ENCODE measurements around the gene CHAF1B.
"Not testable (repeated sequence)": the region's sequence is repeated elsewhere in the genome, so short reads cannot be mapped to it uniquely, and the experiment has no call there.

CHAF1B gene

GRCh38 chr21:36395353-36396111 is 10.3 kb downstream of the CHAF1B start:
- TF ChIP-seq, protein P1, sequence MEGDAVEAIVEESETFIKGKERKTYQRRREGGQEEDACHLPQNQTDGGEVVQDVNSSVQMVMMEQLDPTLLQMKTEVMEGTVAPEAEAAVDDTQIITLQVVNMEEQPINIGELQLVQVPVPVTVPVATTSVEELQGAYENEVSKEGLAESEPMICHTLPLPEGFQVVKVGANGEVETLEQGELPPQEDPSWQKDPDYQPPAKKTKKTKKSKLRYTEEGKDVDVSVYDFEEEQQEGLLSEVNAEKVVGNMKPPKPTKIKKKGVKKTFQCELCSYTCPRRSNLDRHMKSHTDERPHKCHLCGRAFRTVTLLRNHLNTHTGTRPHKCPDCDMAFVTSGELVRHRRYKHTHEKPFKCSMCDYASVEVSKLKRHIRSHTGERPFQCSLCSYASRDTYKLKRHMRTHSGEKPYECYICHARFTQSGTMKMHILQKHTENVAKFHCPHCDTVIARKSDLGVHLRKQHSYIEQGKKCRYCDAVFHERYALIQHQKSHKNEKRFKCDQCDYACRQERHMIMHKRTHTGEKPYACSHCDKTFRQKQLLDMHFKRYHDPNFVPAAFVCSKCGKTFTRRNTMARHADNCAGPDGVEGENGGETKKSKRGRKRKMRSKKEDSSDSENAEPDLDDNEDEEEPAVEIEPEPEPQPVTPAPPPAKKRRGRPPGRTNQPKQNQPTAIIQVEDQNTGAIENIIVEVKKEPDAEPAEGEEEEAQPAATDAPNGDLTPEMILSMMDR (IDR thresholded peaks at IDR 0.05) = no peak
- H3K27ac ChIP-seq = no peak overlapping the region

GRCh38 chr21:36396325-36396724 is 11.1 kb downstream of the CHAF1B start:
- TF ChIP-seq, protein P1 (IDR thresholded peaks at IDR 0.05) = no peak
- Histone ChIP-seq H2AFZ (no peak overlapping the region), H3K4me3 (ENCODE audit: low read depth, low read length) (no peak overlapping the region), H3K27ac (no peak overlapping the region), H3K4me2 (ENCODE audit: low read length) (no peak overlapping the region), H3K27me3 (ENCODE audit: control insufficient read depth, insufficient read depth, low read length) (no peaks in the 10 kb centered on the region), H3K36me3 (ENCODE audit: control insufficient read depth, insufficient read depth, low read length) (no peaks in the 10 kb centered on the region), H3K9me3 (ENCODE audit: control insufficient read depth, low read length) (no peaks in the 10 kb centered on the region), H3K9ac (no peak overlapping the region), H3K79me2 (no peaks in the 10 kb centered on the region), H3K4me1 (no peaks in the 10 kb centered on the region)

More at GRCh38 chr21:36395353-36396111, 10.3 kb downstream of the CHAF1B start:
- Histone ChIP-seq H3K4me2 (ENCODE audit: low read length) (no peak overlapping the region), H3K36me3 (ENCODE audit: control insufficient read depth, insufficient read depth, low read length) (no peaks in the 10 kb centered on the region), H2AFZ (no peak overlapping the region), H3K9ac (no peak overlapping the region), H3K79me2 (no peaks in the 10 kb centered on the region), H3K4me1 (no peaks in the 10 kb centered on the region), H3K27me3 (ENCODE audit: control insufficient read depth, insufficient read depth, low read length) (no peaks in the 10 kb centered on the region), H3K4me3 (ENCODE audit: low read depth, low read length) (no peak overlapping the region), H3K9me3 (ENCODE audit: control insufficient read depth, low read length) (no peaks in the 10 kb centered on the region)

DNA sequence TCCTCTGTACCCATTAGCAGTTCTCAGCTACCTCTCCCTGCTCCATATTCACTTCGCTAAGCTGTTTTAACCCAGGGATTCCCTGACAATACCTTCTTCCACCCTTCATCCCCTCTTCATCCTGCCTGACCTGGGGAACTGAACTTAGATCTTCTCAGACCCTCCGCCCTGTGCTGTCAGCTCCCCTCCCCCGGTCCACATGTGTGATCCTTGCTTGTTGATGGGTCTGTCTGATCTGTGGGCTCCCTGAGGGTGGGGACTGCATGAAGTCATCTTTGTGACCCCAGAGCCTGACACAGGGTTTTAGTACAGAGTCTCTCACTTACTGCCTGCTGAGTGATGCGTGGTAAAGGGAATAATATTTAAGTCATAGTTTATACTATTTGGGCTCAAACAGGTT is 11.8 kb downstream of the CHAF1B start:
- H3K27me3 ChIP-seq (ENCODE audit: control insufficient read depth, insufficient read depth, low read length) = no peaks in the 10 kb centered on the region
- no peaks in the 10 kb centered on the region for H3K36me3 ChIP-seq (ENCODE audit: control insufficient read depth, insufficient read depth, low read length)
- no peak overlapping the region for H3K27ac ChIP-seq
- no peaks in the 10 kb centered on the region for H3K4me1 ChIP-seq
- H3K9me3 ChIP-seq (ENCODE audit: control insufficient read depth, low read length) = no peaks in the 10 kb centered on the region
- TF ChIP-seq, protein P1 (IDR thresholded peaks at IDR 0.05) = no peak
- H2AFZ ChIP-seq = no peak overlapping the region
- no peak overlapping the region for H3K4me2 ChIP-seq (ENCODE audit: low read length)
- no peak overlapping the region for H3K4me3 ChIP-seq (ENCODE audit: low read depth, low read length)
- H3K79me2 ChIP-seq = no peaks in the 10 kb centered on the region
- no peak overlapping the region for H3K9ac ChIP-seq

- Histone ChIP-seq H3K36me3 (ENCODE audit: control insufficient read depth, insufficient read depth, low read length) (no peaks in the 10 kb centered on the region), H3K4me1 (no peaks in the 10 kb centered on the region), H3K9ac (no peak overlapping the region), H3K79me2 (no peaks in the 10 kb centered on the region), H2AFZ (no peak overlapping the region), H3K4me2 (ENCODE audit: low read length) (no peak overlapping the region), H3K9me3 (ENCODE audit: control insufficient read depth, low read length) (no peaks in the 10 kb centered on the region), H3K27me3 (ENCODE audit: control insufficient read depth, insufficient read depth, low read length) (no peaks in the 10 kb centered on the region), H3K27ac (no peak overlapping the region), H3K4me3 (ENCODE audit: low read depth, low read length) (no peak overlapping the region)
- TF ChIP-seq, protein P1 (IDR thresholded peaks at IDR 0.05) = no peak
Measured at GRCh38 chr21:36397606-36398005, 12.4 kb downstream of the CHAF1B start.

DNA sequence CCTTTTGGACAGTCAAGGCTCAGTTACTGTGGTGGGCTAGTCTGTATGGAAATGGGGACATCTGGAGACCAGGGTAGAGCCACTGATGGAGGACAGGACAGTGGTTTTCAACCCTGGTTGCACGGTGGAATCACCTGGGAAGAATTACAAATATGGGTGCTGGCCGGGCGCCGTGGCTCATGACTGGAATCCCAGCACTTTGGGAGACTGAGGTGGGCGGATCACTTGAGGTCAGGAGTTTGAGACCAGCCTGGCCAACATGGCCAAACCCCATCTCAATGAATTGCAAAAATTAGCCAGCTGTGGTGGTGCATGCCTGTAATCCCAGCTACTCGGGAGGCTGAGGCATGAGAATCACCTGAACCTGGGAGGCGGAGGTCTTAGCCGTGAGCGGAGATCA is 14.5 kb downstream of the CHAF1B start:
- not testable (repeated sequence) for H3K9ac ChIP-seq; H3K4me2 ChIP-seq (ENCODE audit: low read length); H3K36me3 ChIP-seq (ENCODE audit: control insufficient read depth, insufficient read depth, low read length); H3K27ac ChIP-seq; H3K9me3 ChIP-seq (ENCODE audit: control insufficient read depth, low read length); H3K79me2 ChIP-seq; H3K27me3 ChIP-seq (ENCODE audit: control insufficient read depth, insufficient read depth, low read length); H3K4me3 ChIP-seq (ENCODE audit: low read depth, low read length); H2AFZ ChIP-seq; H3K4me1 ChIP-seq
